HL-60 (cell line): Measurements from ENCODE around the gene NATD1.

Experiments
- DNase-seq, 2 experiments: peaks; one replicate each; pipeline ENCODE4 v3.0.0-alpha.2; 2010 to 2020; ENCODE audit warnings: low read depth in 1 of 2, low spot score in 1 of 2
- H3K27ac ChIP-seq: fragments of 250-450 bp; sonication (Bioruptor Pico); replicated peaks from 2 replicates; pipeline ENCODE4 v1.5.1; 2020; ENCODE audit warnings: mild to moderate bottlenecking, moderate library complexity
- H3K27me3 ChIP-seq: fragments of 250-450 bp; sonication (Bioruptor Pico); 2 replicates; pipeline ENCODE4 v1.5.1; 2021; ENCODE audit warnings: mild to moderate bottlenecking, moderate library complexity; ENCODE audit not compliant: insufficient read depth, poor library complexity, severe bottlenecking
- H3K4me3 ChIP-seq: replicated peaks from 2 replicates; pipeline ENCODE4 v1.5.1; 2011; ENCODE audit warnings: mild to moderate bottlenecking, control low read depth, low read length; ENCODE audit not compliant: insufficient read depth
- GABPA ChIP-seq: IDR thresholded peaks from 2 replicates; pipeline ENCODE4 v1.6.1; 2012; ENCODE audit warnings: low read depth
- POLR2AphosphoS5 ChIP-seq: IDR thresholded peaks from 2 replicates; pipeline ENCODE4 v1.6.1; 2012; ENCODE audit warnings: low read depth
- REST ChIP-seq: IDR thresholded peaks from 2 replicates; pipeline ENCODE4 v1.6.1; 2012; ENCODE audit warnings: low read depth; ENCODE audit not compliant: insufficient replicate concordance
- SPI1 ChIP-seq: IDR thresholded peaks from 2 replicates; pipeline ENCODE4 v1.6.1; 2012; ENCODE audit warnings: low read depth, mild to moderate bottlenecking, borderline replicate concordance
- TF ChIP-seq, protein P1 (sequence below): IDR thresholded peaks from one replicate; pipeline ENCODE4 v1.5.1; 2011; ENCODE audit warnings: low read length, control low read depth, inconsistent platforms; ENCODE audit not compliant: insufficient read depth

Gene NATD1

GRCh38 chr17:21287703-21288449, 34.7 kb upstream of the NATD1 start:
- Histone ChIP-seq H3K27ac (peak overlapping the region; percentile 97), H3K27me3 (no peaks in the 10 kb centered on the region), H3K4me3 (peak overlapping the region; percentile 86)
- TF ChIP-seq SPI1 (peak; percentile 67; the same call in 1 of the 2 replicates), REST (no peak), GABPA (peak; percentile 61), POLR2AphosphoS5 (peak; percentile 90)
- TF ChIP-seq, protein P1, sequence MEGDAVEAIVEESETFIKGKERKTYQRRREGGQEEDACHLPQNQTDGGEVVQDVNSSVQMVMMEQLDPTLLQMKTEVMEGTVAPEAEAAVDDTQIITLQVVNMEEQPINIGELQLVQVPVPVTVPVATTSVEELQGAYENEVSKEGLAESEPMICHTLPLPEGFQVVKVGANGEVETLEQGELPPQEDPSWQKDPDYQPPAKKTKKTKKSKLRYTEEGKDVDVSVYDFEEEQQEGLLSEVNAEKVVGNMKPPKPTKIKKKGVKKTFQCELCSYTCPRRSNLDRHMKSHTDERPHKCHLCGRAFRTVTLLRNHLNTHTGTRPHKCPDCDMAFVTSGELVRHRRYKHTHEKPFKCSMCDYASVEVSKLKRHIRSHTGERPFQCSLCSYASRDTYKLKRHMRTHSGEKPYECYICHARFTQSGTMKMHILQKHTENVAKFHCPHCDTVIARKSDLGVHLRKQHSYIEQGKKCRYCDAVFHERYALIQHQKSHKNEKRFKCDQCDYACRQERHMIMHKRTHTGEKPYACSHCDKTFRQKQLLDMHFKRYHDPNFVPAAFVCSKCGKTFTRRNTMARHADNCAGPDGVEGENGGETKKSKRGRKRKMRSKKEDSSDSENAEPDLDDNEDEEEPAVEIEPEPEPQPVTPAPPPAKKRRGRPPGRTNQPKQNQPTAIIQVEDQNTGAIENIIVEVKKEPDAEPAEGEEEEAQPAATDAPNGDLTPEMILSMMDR: no peak
- peak; percentile 89 to 99 for DNase-seq

DNA sequence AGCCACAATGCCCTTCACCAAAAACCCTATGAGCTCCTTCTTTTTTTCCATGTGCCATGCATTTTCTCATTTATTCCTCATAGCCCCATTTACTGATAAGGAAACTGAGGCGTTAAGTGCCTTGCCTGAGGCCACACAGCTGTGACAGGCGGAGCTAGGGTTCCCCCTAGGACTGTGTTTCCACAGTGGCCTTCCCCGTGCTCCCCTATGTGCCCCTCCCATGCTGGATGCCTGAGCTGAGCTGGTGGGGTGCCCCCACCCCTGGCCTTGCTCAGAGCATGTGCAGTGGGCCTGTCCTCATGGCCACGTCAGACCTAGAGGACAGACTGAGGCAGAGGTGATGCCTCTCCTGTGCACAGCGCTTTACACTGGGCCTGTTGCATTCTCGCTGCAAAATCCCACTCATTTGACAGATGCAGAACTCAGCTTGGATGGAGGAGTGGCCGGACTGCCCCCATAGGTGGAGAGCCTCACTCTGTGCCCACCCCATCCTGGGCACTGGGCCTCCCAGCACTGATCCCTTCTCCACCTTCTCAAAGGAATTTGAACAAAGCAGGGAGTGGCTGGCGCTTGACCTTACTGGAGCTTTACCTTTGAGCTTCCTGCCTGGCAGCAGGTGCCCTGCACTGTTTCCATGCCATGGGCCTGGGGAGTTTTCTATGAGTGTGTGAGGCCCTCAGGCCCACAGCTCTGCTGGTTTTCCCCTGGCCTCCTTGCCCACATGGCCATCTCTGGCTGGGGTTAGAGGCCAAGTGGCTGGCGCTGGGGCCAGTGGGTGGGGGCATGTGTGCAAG, 33.9 kb upstream of the NATD1 start:
- peak overlapping the region; percentile 97 for H3K27ac ChIP-seq
- peak overlapping the region; percentile 86 for H3K4me3 ChIP-seq
- DNase-seq: peak in 1 of 2 experiments; percentile 24
- TF ChIP-seq SPI1 (no peak), POLR2AphosphoS5 (no peak), REST (no peak), GABPA (no peak)
- TF ChIP-seq, protein P1: no peak
- H3K27me3 ChIP-seq: no peaks in the 10 kb centered on the region

- TF ChIP-seq POLR2AphosphoS5 (peak; percentile 32; the same call in 1 of the 2 replicates), SPI1 (peak; percentile 4; the same call in 1 of the 2 replicates)
- TF ChIP-seq, protein P1: no peak
- Histone ChIP-seq H3K27me3 (no peaks in the 10 kb centered on the region), H3K4me3 (peak overlapping the region; percentile 86), H3K27ac (peak overlapping the region; percentile 97)
- peak in 1 of 2 experiments; percentile 91 for DNase-seq
These were observed 33.0 kb upstream of the NATD1 start for GRCh38 chr17:21286066-21286770.
